Common myeloid progenitor, CD34-positive (primary cell): ENCODE data around the gene MUC4. TPM values are rescaled to one million over a fixed set of nuclear protein-coding genes. Genes with fewer than 3 reads are reported as not detected.

Experiments used
- CTCF ChIA-PET: fragments of 350-600 bp; sonication (Branson Sonifier 250); formaldehyde crosslinking; loops from one replicate; lab custom pipeline; 2021; ENCODE audit warnings: antibody characterized with exemption; lab: Charles Lee
- POLR2A ChIA-PET: fragments of 350-600 bp; sonication (Branson Sonifier 250); formaldehyde crosslinking; loops from one replicate; lab custom pipeline; 2021; ENCODE audit warnings: antibody characterized with exemption; lab: Charles Lee
- DNase-seq, 3 donors: peaks; one replicate each; pipeline versions ENCODE4 v3.0.0 to v3.0.0-alpha.2; 2013
- H3K27ac ChIP-seq, 2 experiments: 1 replicate in 1 of 2; 2 replicates in 1 of 2; pipeline ENCODE4 v1.7.0; 2013; ENCODE audit warnings: inconsistent platforms in 2 of 2, low read length in 2 of 2, mild to moderate bottlenecking in 2 of 2, low read depth in 1 of 2, moderate library complexity in 1 of 2; ENCODE audit not compliant: severe bottlenecking in 2 of 2, insufficient read depth in 1 of 2, poor library complexity in 1 of 2
- H3K27me3 ChIP-seq, 5 experiments: replicated peaks in 2 of 5; 1 replicate in 3 of 5; 2 replicates in 2 of 5; pipeline versions ENCODE4 v1.6.1 to v1.7.0; 2013; ENCODE audit warnings: low read length in 4 of 5, mild to moderate bottlenecking in 2 of 5, moderate library complexity in 2 of 5, inconsistent platforms in 1 of 5; ENCODE audit not compliant: insufficient read depth in 5 of 5, control insufficient read depth in 4 of 5
- H3K36me3 ChIP-seq, 4 experiments: 1 replicate in 2 of 4; 2 replicates in 2 of 4; pipeline versions ENCODE4 v1.6.1 to v1.7.0; 2013; ENCODE audit warnings: low read length in 3 of 4, control low read depth in 1 of 4, mild to moderate bottlenecking in 1 of 4; ENCODE audit not compliant: control insufficient read depth in 4 of 4, insufficient read depth in 4 of 4
- H3K4me1 ChIP-seq, 4 experiments: 1 replicate in 3 of 4; 2 replicates in 1 of 4; pipeline versions ENCODE4 v1.6.1 to v1.7.1; 2013; ENCODE audit warnings: low read length in 3 of 4, mild to moderate bottlenecking in 3 of 4, control low read depth in 1 of 4, inconsistent platforms in 1 of 4, moderate library complexity in 1 of 4; ENCODE audit not compliant: control insufficient read depth in 4 of 4, insufficient read depth in 4 of 4; ENCODE audit errors: control extremely low read depth in 1 of 4
- H3K4me3 ChIP-seq, 7 experiments: 1 replicate in 4 of 7; 2 replicates in 3 of 7; pipeline versions ENCODE4 v1.5.1 to v1.7.0; 2013; ENCODE audit warnings: mild to moderate bottlenecking in 7 of 7, low read length in 6 of 7, moderate library complexity in 6 of 7, inconsistent platforms in 2 of 7, low read depth in 2 of 7, control low read depth in 1 of 7; ENCODE audit not compliant: insufficient read depth in 4 of 7, control insufficient read depth in 1 of 7; ENCODE audit errors: extremely low read depth in 1 of 7
- H3K9me3 ChIP-seq, 5 experiments: 1 replicate in 4 of 5; 2 replicates in 1 of 5; pipeline versions ENCODE4 v1.6.1 to v1.7.1; 2013; ENCODE audit warnings: low read length in 4 of 5, mild to moderate bottlenecking in 2 of 5, inconsistent platforms in 1 of 5, low read depth in 1 of 5, moderate library complexity in 1 of 5; ENCODE audit not compliant: control insufficient read depth in 4 of 5, insufficient read depth in 2 of 5; ENCODE audit errors: control extremely low read depth in 1 of 5
- WGBS: methylation state at CpG from one replicate; pipeline ENCODE4 v1.1.5; 2013; ENCODE audit not compliant: insufficient coverage; 5-methylcytosine and 5-hydroxymethylcytosine counted together
- polyA plus RNA-seq: library from polyadenylated mRNA; unstranded; fragments of 120-200 nt; gene quantifications from one replicate; pipeline ENCODE4 v1.2.1, GENCODE V29; 2013

MUC4 gene, protein sequence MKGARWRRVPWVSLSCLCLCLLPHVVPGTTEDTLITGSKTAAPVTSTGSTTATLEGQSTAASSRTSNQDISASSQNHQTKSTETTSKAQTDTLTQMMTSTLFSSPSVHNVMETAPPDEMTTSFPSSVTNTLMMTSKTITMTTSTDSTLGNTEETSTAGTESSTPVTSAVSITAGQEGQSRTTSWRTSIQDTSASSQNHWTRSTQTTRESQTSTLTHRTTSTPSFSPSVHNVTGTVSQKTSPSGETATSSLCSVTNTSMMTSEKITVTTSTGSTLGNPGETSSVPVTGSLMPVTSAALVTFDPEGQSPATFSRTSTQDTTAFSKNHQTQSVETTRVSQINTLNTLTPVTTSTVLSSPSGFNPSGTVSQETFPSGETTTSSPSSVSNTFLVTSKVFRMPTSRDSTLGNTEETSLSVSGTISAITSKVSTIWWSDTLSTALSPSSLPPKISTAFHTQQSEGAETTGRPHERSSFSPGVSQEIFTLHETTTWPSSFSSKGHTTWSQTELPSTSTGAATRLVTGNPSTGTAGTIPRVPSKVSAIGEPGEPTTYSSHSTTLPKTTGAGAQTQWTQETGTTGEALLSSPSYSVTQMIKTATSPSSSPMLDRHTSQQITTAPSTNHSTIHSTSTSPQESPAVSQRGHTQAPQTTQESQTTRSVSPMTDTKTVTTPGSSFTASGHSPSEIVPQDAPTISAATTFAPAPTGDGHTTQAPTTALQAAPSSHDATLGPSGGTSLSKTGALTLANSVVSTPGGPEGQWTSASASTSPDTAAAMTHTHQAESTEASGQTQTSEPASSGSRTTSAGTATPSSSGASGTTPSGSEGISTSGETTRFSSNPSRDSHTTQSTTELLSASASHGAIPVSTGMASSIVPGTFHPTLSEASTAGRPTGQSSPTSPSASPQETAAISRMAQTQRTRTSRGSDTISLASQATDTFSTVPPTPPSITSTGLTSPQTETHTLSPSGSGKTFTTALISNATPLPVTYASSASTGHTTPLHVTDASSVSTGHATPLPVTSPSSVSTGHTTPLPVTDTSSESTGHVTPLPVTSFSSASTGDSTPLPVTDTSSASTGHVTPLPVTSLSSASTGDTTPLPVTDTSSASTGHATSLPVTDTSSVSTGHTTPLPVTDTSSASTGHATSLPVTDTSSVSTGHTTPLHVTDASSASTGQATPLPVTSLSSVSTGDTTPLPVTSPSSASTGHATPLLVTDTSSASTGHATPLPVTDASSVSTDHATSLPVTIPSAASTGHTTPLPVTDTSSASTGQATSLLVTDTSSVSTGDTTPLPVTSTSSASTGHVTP (N-terminal part only)
- 0.11 TPM for polyA plus RNA-seq

DNA sequence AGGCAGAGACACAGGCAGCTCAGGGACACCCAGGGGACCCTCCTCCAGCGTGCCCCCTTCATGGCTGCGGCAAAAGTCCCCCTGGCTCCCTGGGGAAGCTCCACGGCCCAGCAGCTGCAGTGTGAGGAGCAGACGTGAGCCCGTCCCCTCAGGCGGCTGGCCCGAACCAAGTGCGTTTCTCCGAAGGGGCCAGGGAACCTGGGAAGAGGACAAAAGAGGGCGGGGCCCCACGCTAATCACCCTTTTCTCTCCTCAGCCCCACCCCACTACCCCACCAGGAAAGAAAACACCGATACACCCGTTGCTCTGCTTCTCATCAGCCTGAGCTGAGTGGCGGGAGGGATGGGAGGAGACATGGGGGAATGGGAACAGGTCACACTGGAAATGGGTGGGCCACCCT is at the start of gene MUC4:
MUC4 (minus strand) TSS at position 174 of the 400 bp plus-strand sequence; CDS start at position 62, 112 bp downstream.
- WGBS: 100% methylated on average over 1 of the region's 14 CpGs
- H3K27me3 ChIP-seq: no peaks in the 10 kb centered on the region
- H3K27ac ChIP-seq: no peak within 1 kb of the TSS
- no peaks in the 10 kb centered on the region for H3K36me3 ChIP-seq
- ChIA-PET POLR2A (interaction anchor here (0.6 kb wide), 1 partner anchor 923 kb away, joined by 3 read pairs; no protein-coding TSS in a partner anchor), CTCF (no interaction called here)
- no peak for DNase-seq
- peaks cover 0 to 10% (median 4%) of the 10 kb centered on the region in 4 experiments for H3K4me1 ChIP-seq
- no peaks in the 10 kb centered on the region for H3K9me3 ChIP-seq
- no peak within 1 kb of the TSS for H3K4me3 ChIP-seq

DNA sequence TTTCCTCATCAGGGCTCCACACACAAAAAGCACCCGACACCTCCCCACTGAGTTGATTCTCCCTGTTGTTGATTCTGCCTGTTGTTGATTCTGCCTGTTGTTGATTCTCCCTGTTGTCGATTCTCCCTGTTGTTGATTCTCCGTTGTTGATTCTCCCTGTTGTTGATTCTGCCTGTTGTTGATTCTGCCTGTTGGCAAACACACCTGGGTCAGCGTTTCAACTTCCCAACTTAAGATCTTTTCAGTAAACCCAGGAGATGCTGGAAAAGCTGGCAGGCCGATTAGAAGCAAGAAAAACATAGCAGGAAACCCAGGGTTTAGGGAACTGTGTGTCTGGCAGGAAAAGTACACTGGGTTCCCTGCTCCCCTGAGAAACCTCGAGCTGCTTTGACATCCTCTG is 48.7 kb upstream of the MUC4 start:
- POLR2A ChIA-PET: no interaction called here
- 42% methylated on average over 6 of the region's 6 CpGs for WGBS
- CTCF ChIA-PET: interaction anchor here (0.9 to 4.7 kb wide), 8 partner anchors 10 to 72 kb away, joined by 3 to 96 read pairs (median 6); partner anchors contain the start of gene TNK2

DNA sequence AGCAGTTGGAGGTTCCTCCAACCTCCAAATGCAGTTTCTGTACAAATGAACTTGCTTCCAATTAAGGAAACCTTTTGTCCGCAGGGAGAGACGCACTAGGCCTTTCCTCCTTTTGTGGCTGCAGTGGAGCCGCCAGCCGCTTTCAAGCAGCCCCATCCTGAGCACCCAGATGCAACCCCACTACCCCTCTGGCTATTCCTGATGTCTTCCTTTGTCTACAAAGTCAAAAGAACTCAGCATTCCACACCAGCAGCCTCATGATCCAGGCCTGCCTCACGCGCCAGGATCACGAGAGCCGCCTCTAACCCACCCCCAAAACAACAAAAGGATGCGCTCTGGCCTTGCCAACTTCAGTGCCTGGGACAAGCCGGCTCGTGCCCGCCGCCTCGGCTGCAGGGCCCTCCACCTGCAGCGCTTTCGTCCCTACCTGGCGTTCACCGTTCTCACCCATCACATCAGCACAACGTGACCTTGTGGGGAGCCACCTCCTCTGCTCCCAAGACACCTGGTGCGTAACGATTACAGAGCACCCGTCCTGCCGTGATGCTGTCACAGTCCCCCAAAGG is 48.2 kb upstream of the MUC4 start:
- H3K9me3 ChIP-seq: no peaks in the 10 kb centered on the region
- WGBS: 85% methylated on average over 23 of the region's 23 CpGs
- no peak overlapping the region for H3K27ac ChIP-seq
- H3K36me3 ChIP-seq: peaks cover 0 to 12% (median 9%) of the 10 kb centered on the region in 4 experiments
- ChIA-PET POLR2A (interaction anchor here (0.7 to 1.0 kb wide), 3 partner anchors 30 to 51 kb away, joined by 3 to 6 read pairs (median 3); no protein-coding TSS in a partner anchor), CTCF (interaction anchor here (0.9 to 11.6 kb wide), 14 partner anchors 9 to 73 kb away, joined by 3 to 238 read pairs (median 10); partner anchors contain the start of gene TNK2)
- peaks cover 8 to 53% (median 29%) of the 10 kb centered on the region in 4 experiments for H3K4me1 ChIP-seq
- H3K27me3 ChIP-seq: no peaks in the 10 kb centered on the region
- H3K4me3 ChIP-seq: peak overlapping the region in 4 of 7 experiments; percentile 15 to 76 (median 56)
- DNase-seq: no peak

More for the DNA sequence above, 48.7 kb upstream of the MUC4 start:
- no peak overlapping the region for H3K27ac ChIP-seq
- H3K4me3 ChIP-seq: no peak overlapping the region
- H3K4me1 ChIP-seq: peaks cover 7 to 49% (median 25%) of the 10 kb centered on the region in 4 experiments
- H3K9me3 ChIP-seq: no peaks in the 10 kb centered on the region
- no peaks in the 10 kb centered on the region for H3K27me3 ChIP-seq
- H3K36me3 ChIP-seq: peaks cover 4 to 13% (median 10%) of the 10 kb centered on the region in 4 experiments
- no peak for DNase-seq

DNA sequence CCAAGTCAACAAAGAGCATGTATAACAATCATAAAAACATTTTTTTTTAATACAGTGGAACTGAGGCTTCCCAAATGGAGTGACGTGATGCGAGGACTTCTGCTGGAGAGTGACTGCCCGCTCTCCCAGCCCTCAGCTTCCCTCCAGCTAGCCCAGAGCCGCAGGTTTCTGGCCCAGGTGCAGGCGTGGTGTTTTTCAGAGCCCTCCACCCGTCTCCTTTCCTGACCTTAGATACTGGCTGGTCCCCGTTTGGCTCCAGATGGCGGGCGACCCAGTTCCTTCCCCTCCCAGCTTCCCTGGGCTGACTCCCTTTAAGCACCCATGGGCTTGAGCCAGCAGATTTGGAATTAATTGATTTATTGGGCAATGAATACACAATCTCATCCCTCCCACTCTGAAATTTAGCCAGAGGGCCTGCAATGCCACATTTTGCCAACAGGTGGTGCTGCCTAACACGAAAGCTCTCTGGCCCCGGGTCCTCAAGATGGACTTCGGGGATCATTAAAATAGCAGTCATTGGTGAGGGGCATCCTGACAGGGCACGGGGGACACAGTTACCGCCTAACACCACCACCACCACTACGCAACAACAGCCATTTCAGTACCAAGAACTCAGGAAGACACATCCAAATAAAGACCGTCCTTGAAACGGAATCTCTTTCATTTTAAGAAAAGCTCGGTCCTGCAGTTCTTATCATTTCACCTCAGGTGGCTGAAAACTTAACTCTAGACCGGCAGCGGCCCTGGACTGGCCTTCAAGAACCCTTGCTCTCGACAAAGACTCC is 47.5 kb upstream of the MUC4 start:
- Histone ChIP-seq H3K4me1 (peaks cover 8 to 60% (median 35%) of the 10 kb centered on the region in 4 experiments), H3K27me3 (no peaks in the 10 kb centered on the region), H3K9me3 (no peaks in the 10 kb centered on the region), H3K36me3 (peaks cover 0 to 11% (median 9%) of the 10 kb centered on the region in 4 experiments), H3K27ac (no peak overlapping the region), H3K4me3 (peak overlapping the region in 5 of 7 experiments; percentile 15 to 76 (median 53))
- peak; percentile 67 to 72 (median 69) for DNase-seq
- 18% methylated on average over 13 of the region's 21 CpGs for WGBS
- ChIA-PET POLR2A (interaction anchor here (0.6 to 1.0 kb wide), 4 partner anchors 30 to 316 kb away, joined by 3 to 6 read pairs (median 3); partner anchors contain the start of gene PPP1R2), CTCF (interaction anchor here (0.9 to 11.6 kb wide), 9 partner anchors 10 to 60 kb away, joined by 3 to 238 read pairs (median 8); partner anchors contain the start of gene TNK2)

DNA sequence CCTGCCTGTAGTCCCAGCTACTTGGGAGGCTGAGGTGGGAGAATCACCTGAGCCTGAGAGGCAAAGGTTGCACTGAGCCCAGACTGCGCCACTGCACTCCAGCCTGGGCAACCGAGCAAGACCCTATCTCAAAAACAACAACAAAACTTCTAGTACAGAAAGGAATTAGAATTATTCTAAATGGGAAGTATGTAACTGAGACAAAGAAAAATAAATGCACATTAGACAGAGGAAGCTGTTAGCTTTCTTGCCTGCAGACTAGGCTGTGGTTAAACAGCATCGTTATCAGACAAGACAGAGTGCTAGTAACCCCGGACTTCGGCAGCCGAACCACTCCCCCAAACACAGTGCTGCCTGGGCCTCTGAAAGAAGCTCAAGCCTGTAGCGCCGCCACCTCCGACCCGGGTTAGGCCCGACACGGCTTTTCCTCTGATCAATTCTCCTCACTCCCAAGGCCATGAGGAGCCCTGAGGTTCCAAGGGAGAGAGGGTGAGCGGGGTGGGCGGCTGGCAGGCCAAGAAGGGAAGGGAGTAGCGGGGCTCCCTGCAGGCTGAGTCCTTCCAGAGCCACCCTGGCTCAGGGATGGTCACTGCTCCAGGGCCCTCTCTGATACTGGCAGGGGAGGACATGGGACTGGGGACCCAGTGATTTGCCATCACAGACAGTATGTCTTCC is 44.8 kb upstream of the MUC4 start:
- peak overlapping the region in 4 of 7 experiments; percentile 4 to 43 (median 28) for H3K4me3 ChIP-seq
- H3K4me1 ChIP-seq: peaks cover 12 to 82% (median 54%) of the 10 kb centered on the region in 4 experiments
- DNase-seq: peak; percentile 91 to 99 (median 96)
- H3K9me3 ChIP-seq: no peaks in the 10 kb centered on the region
- ChIA-PET POLR2A (interaction anchor here (1.0 to 1.6 kb wide), 3 partner anchors 44 to 51 kb away, joined by 3 to 15 read pairs (median 6); partner anchors contain the start of gene TNK2), CTCF (interaction anchor here (0.6 to 11.6 kb wide), 10 partner anchors 15 to 322 kb away, joined by 3 to 238 read pairs (median 5); partner anchors contain the start of gene TNK2)
- H3K36me3 ChIP-seq: no peaks in the 10 kb centered on the region
- H3K27me3 ChIP-seq: no peaks in the 10 kb centered on the region
- peak overlapping the region; percentile 66 to 91 for H3K27ac ChIP-seq
- WGBS: 4% methylated on average over 5 of the region's 15 CpGs
